PFSK-1 (cell line): ENCODE data around the gene ARHGAP15.

ENCODE experiments used
- FOXP2 ChIP-seq: optimal IDR thresholded peaks from 2 replicates; pipeline ENCODE3; 2011; ENCODE audit warnings: borderline replicate concordance, control low read depth, inconsistent platforms; ENCODE audit not compliant: insufficient read depth; ENCODE audit errors: extremely low read length, extremely low read depth
- POLR2AphosphoS5 ChIP-seq: IDR thresholded peaks from 2 replicates; pipeline ENCODE4 v1.6.1; 2012; ENCODE audit warnings: low read depth, mild to moderate bottlenecking, control low read depth, low read length, moderate library complexity
- REST ChIP-seq, 2 experiments: IDR thresholded peaks; 2 replicates each; pipeline versions ENCODE4 v1.6.1 to v1.8.0; 2011 to 2012; ENCODE audit warnings: low read depth in 2 of 2, low read length in 2 of 2, control low read depth in 1 of 2, inconsistent platforms in 1 of 2, mild to moderate bottlenecking in 1 of 2, moderate library complexity in 1 of 2; ENCODE audit not compliant: insufficient read depth in 1 of 2
- SIN3A ChIP-seq: IDR thresholded peaks from 2 replicates; pipeline ENCODE4 v1.6.1; 2012; ENCODE audit warnings: mild to moderate bottlenecking, low read length, moderate library complexity, borderline replicate concordance; ENCODE audit not compliant: insufficient read depth
- TAF1 ChIP-seq: IDR thresholded peaks from 2 replicates; pipeline ENCODE4 v1.6.1; 2012; ENCODE audit warnings: low read length, control low read depth, borderline replicate concordance; ENCODE audit not compliant: insufficient read depth

- TF ChIP-seq POLR2AphosphoS5 = no peak
- TF ChIP-seq REST (IDR thresholded peaks at IDR 0.05; ENCODE audit: insufficient read depth in 1 of 2, low read depth in 2 of 2, low read length in 2 of 2) = no peak
- no peak for TF ChIP-seq FOXP2
- TF ChIP-seq TAF1 = no peak
- no peak for TF ChIP-seq SIN3A
Measured at GRCh38 chr2:143356336-143356735, 227.1 kb downstream of the ARHGAP15 start.
